Hematopoietic multipotent progenitor cell (in vitro differentiated cells): ENCODE results near the gene PVALEF. TPM values are rescaled to one million over a fixed set of nuclear protein-coding genes. Genes with fewer than 3 reads are reported as not detected.
"Not testable (repeated sequence)": the region's sequence is repeated elsewhere in the genome, so short reads cannot be mapped to it uniquely, and the experiment has no call there.

Experiments used
- DNase-seq, 3 donors: peaks; one replicate each; pipeline ENCODE4 v3.0.0-alpha.2; 2011 to 2015; ENCODE audit warnings: low read depth in 2 of 3, low spot score in 2 of 3
- total RNA-seq: library from RNA; depleted of rRNA; stranded (reverse); fragments of >200 nt; gene quantifications from one replicate; pipeline ENCODE4 v1.2.3, GENCODE V29; 2012

Gene PVALEF
- total RNA-seq, 1 donor: not detected

GRCh38 chr17:81143200-81143527 is 22.1 kb upstream of the PVALEF start:
- no peak for DNase-seq

- no peak for DNase-seq
Measured at GRCh38 chr17:81143717-81144422, 21.4 kb upstream of the PVALEF start.

- no peak for DNase-seq
Measured at GRCh38 chr17:81144423-81144781, 20.9 kb upstream of the PVALEF start.

DNA sequence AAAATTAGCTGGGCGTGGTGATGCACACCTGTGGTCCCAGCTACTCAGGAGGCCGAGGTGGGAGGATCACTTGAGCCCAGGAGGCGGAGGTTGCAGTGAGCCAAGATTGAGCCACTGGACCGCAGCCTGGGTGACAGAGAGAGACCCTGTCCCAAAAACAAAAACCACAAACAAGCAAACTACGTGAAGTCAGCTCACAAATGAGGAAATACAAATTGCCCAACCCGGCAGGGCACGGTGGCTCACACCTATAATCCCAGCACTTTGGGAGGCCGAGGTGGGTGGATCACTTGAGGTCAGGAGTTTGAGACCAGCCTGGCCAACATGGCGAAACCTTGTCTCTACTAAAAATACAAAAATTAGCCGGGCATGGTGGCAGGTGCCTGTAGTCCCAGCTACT is 19.1 kb upstream of the PVALEF start:
- DNase-seq: not testable (repeated sequence)

- no peak for DNase-seq
Measured at GRCh38 chr17:81147701-81148100, 17.6 kb upstream of the PVALEF start.

DNA sequence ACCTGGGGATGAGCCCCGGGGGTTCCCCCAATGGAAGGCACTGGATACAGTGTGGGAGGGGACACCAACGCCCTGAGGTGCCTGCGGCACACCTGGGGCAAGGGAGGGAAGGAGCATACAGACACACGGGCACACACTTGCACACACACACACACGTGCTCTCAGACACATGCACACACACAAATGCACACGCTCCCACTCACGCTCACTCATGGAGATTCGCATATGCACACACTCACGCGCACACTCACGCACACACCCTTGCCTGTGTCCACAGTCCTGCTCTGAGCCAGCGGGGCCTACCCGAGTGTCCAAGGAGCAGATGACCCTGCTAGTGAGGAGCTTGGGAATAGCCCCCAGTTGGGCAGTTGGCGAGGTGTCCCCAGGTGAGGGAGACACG is 16.7 kb upstream of the PVALEF start:
- DNase-seq: no peak

DNA sequence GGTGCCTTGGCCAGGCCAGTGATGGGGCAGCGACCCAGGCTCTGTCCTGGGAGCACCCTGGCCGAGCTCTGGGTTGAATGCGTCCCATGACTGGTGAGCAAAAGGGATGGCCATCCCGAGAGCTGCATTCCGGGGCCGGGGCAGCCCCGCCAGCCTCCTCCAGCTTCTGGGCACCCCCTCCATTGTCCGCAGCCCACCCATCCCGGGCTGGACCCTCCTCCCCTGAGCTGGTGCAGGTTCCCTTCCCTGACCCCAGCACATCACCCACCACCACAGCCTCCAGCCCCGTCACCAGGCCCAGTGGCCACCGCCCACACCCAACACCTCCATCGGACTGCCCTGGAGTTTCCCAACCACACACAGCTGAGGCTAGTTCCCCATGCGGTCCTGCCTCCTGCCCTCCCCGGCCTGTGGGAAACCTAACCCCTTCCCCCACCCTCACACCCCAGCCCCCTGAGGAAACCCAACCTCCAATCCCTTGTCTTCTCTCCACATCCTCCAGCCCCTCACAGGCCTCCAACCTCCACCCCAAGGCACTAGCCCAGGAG is 16.2 kb upstream of the PVALEF start:
- DNase-seq: peak in 1 of 3 donors; percentile 33

- DNase-seq: peak in 1 of 3 donors; percentile 19
Measured at GRCh38 chr17:81150377-81151077, 14.8 kb upstream of the PVALEF start.

- DNase-seq: no peak
Measured at GRCh38 chr17:81151278-81151677, 14.0 kb upstream of the PVALEF start.

DNA sequence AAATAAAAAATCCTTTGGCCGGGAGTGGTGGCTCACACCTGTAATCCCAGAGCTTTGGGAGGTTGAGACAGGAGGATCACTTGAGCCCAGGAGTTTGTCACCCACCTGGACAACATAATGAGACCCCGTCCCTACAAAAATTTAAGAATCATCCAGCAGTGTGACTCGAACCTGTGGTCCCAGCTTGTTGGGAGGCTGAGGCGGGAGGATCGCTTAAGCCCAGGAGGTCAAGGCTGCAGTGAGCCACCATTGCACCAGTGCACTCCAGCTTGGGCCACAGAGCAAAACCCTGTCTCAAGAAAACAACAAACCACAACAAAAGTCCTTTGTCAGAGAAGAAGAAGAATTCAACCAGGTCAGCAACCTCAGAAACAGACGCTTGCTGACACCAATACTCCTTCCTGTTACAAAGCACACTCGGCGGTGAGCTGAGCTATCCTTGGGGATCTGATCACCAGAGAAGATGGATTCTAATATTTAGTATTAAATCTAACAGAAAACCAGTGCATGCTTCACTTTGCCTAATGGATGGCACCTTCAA is 12.9 kb upstream of the PVALEF start:
- no peak for DNase-seq

DNA sequence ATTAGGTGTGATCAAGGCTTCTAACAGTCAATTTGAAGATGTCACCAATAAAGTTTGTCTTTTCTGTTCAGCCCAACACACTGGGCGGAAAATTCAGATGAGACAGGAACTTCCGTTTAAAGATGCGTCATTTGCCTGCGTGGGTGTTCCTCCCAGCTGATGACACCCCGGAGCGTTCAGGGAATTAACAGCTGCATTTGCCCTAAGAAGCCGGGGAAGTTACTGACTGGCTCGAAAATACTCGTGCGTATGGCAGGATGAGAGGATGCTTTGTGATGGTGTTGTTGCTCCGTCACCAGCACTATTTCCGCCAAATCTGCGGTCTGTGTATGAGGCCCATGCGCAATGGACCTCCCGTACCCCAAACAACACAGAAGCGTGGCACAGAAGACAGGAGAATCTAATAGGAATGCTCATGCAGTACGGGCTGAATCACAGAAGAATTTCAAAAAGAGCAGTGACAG is 11.9 kb upstream of the PVALEF start:
- no peak for DNase-seq

DNA sequence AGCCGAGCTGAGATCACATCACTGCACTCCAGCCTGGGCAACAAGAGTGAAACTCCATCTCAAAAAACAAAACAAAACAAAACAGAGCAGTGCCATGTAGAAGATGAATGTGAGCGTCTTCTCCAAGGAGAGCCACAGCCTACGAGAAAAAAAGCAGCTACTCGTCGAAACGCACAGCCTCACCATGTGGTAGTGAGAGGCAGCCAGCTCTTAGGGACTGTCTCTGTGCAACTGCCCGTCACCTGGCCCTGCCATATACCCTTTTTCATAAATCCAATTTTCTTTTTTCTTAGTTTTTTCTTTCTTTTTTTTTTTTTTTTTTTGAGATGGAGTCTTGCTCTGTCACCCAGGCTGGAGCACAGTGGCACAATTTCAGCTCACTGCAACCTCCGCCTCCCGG is 11.3 kb upstream of the PVALEF start:
- not testable (repeated sequence) for DNase-seq

DNA sequence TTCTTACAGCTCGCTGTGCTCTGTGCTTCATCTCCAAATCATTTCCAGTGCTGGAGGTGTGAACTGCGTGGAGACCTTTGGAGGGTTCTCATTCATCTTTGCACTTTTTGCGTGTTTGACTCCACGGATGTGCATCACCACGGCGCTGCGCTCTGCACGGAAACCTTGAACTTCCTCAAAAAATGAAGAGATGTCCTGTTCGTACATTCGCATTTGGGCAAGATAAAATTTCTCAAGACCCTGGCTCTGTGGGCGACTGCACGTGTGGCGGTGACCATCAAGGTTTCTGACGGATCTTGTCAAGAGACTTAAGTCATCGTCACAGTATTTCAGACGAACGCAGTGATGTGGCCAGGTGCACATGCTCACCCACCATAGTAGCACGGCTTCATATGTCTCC is 10.3 kb upstream of the PVALEF start:
- DNase-seq: no peak

DNA sequence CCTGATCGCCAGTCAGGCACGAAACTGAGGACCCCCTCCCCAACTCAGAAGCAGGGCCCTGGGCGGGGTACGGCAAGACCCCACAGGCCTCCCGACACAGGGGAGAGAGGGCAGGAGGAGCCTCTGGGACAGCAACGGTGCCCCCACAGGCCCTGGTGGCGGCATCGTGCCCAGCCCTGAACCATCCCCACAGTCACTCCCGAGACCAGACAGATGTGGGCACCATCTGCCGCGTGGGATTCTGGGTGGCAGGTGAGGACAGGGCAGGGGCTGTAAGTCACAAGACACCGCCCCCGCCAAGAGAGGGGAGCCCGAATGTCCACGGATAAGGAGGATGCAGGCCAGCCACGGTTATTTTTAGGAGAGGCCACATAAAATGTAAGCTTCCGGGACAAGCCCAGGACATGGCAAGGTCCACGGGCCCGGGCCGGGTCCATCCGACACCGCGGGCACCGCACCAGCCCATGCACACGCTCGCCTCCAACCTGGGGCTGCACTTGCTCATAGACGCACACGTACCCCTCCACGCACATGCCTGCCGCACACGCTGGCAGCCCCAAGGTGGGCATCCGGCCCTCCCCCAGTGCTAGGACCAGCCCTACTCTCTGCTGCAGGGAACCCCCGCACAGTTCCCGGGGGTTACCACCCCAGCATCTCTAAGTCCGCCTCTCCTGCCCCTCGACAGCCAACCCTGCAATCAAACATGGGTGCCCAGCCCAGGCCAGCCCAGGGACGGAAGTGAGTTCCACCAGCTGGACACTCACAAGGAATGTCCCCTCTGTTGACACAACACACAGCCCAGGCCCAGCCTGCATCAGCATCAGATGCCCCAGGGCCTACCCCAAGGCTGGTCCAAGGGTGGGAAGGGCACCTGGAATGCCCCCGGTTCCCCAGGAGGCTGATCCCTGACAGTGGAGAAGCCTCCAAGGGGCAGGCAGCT is 8.2 kb upstream of the PVALEF start:
- DNase-seq: no peak

- no peak for DNase-seq
Measured at GRCh38 chr17:81157848-81158687, 7.2 kb upstream of the PVALEF start.

DNA sequence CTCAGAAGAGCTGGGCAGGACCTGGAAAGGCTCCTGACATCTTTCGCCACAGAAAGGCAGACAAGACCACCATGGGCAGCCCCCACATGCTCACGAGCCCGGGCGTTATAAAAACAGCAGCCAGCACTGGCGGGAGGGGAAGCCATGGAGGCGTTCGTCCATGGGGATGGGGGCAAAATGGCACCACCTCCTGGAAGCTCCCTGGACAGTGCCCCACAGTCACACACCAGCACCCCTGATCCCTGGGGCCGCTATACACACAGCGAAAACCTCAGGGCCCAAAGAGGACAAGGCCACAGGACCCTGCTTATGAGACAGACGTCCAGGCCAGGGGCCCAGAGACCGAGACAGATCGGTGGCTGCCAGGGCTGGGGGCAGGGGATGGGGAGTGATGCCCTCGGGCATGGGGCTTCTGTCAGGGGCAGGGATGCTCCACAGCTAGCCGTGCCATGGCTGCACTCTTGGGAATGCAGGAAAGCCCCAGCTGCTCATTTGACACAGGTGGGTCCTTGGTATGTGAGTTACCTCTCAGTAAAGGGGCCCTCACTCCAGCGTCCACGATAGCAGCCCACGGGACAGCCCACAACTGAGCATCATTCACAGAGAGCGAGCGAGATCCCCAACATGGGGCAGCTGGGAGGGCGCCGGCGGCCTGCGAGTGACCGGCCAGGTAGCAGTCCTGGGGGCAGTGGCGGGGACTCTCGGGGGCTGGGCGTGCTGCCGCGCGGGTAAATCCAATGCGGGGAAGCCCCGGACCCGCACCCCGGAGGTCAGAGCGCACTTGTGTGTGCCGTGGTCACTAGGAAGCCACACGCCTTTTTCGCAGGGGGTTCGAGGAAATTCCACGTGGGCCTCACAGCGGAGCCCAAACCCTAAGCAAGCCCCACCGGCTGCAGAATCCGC is 6.4 kb upstream of the PVALEF start:
- no peak for DNase-seq

DNA sequence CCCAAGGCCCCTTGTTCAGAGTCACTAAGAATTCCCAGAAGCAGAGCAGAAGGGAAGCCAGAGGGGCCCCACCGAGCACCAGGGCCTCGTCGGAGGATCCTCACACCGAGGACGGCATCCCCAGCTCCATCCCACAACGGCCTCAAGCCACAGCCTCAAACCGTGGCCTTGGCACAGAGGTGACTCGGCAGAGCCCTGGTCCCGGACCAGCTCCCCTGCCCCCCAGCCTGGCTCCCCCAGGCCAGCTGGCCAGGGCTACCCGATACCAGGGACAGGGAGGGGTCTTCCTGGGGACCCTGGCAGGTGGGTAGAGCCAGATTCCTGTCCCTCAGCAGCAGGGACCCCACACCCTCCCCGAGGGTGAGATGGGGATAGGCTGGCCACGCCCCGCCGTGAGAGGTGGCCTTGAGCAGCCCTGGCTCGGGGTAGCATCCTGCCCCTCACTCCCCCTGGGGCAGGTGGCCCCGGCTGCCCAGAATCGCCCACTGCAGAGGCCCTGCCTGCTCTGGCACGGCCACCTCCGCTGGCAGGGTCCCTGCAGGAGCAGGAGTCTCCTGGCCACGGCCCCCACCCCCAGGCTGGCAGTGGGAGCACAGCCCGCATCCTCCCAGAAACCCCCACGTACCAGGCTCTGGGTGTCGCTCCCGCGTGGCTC is 5.6 kb upstream of the PVALEF start:
- DNase-seq: no peak

- DNase-seq: peak in 1 of 3 donors; percentile 62
Measured at GRCh38 chr17:81160306-81160705, 5.0 kb upstream of the PVALEF start.
